Smooth muscle cell (in vitro differentiated cells): ENCODE measurements around the gene ATXN7L3. TPM values are rescaled to one million over a fixed set of nuclear protein-coding genes. Genes with fewer than 3 reads are reported as not detected.

ENCODE experiments used
- DNase-seq: peaks from one replicate; lab custom pipeline; 2025; ENCODE audit not compliant: unreplicated experiment; lab: John Stamatoyannopoulos, UW
- H2AFZ ChIP-seq: fragments of 200-600 bp; sonication (generic); 2 replicates; pipeline ENCODE4 v1.6.0; 2016; ENCODE audit warnings: antibody characterized with exemption, low read depth, mild to moderate bottlenecking
- H3F3A ChIP-seq: fragments of 200-600 bp; sonication (generic); 2 replicates; pipeline ENCODE4 v1.6.0; 2017; ENCODE audit warnings: antibody characterized with exemption, low read depth
- H3K27ac ChIP-seq: fragments of 200-600 bp; sonication (generic); 2 replicates; pipeline ENCODE4 v1.5.1; 2016; ENCODE audit warnings: low read depth, mild to moderate bottlenecking
- H3K27me3 ChIP-seq: fragments of 200-600 bp; sonication (generic); 2 replicates; pipeline ENCODE4 v1.6.1; 2016; ENCODE audit warnings: low read depth, mild to moderate bottlenecking
- H3K36me3 ChIP-seq: fragments of 200-600 bp; sonication (generic); 2 replicates; pipeline ENCODE4 v1.5.1; 2016; ENCODE audit warnings: low read depth
- H3K4me1 ChIP-seq: fragments of 200-600 bp; sonication (generic); 2 replicates; pipeline ENCODE4 v1.5.1; 2016; ENCODE audit warnings: low read depth
- H3K4me2 ChIP-seq: fragments of 200-600 bp; sonication (generic); 2 replicates; pipeline ENCODE4 v1.6.0; 2016; ENCODE audit warnings: mild to moderate bottlenecking
- H3K4me3 ChIP-seq: fragments of 200-600 bp; sonication (generic); 2 replicates; pipeline ENCODE4 v1.5.1; 2016; ENCODE audit warnings: mild to moderate bottlenecking
- H3K79me2 ChIP-seq: fragments of 200-600 bp; sonication (generic); 2 replicates; pipeline ENCODE4 v1.6.0; 2016; ENCODE audit warnings: low read depth, mild to moderate bottlenecking
- H3K9ac ChIP-seq: fragments of 200-600 bp; sonication (generic); 2 replicates; pipeline ENCODE4 v1.6.0; 2016; ENCODE audit warnings: low read depth
- H3K9me3 ChIP-seq: fragments of 200-600 bp; sonication (generic); replicated peaks from 2 replicates; pipeline ENCODE4 v1.5.1; 2016; ENCODE audit warnings: low read depth
- H4K20me1 ChIP-seq: fragments of 200-600 bp; sonication (generic); 2 replicates; pipeline ENCODE4 v1.6.0; 2016; ENCODE audit warnings: low read depth
- WGBS: methylation state at CpG from one replicate; pipeline ENCODE4 v1.1.7; 2016; ENCODE audit warnings: low lambda C conversion rate; 5-methylcytosine and 5-hydroxymethylcytosine counted together
- polyA plus RNA-seq: library from polyadenylated mRNA; unstranded; fragments of >200 nt; fragmentation: Nextera tagmentation; extraction: Ambion mirVana; gene quantifications from 2 replicates; pipeline ENCODE4 v1.2.1, GENCODE V29; 2016
- total RNA-seq: library from RNA; depleted of rRNA; stranded (reverse); fragments of >200 nt; gene quantifications from 2 replicates; pipeline ENCODE4 v1.2.3, GENCODE V29; 2014
- TF ChIP-seq, protein P1 (sequence below): fragments of 200-600 bp; sonication (generic); IDR thresholded peaks from 2 replicates; pipeline ENCODE4 v1.5.1; 2017; ENCODE audit warnings: borderline replicate concordance, mild to moderate bottlenecking, antibody characterized with exemption; ENCODE audit not compliant: insufficient read depth, poor library complexity, severe bottlenecking

The ATXN7L3 gene
- total and polyA plus RNA-seq, 2 experiments from 2014 or later: 29.1 to 61.1 TPM

DNA sequence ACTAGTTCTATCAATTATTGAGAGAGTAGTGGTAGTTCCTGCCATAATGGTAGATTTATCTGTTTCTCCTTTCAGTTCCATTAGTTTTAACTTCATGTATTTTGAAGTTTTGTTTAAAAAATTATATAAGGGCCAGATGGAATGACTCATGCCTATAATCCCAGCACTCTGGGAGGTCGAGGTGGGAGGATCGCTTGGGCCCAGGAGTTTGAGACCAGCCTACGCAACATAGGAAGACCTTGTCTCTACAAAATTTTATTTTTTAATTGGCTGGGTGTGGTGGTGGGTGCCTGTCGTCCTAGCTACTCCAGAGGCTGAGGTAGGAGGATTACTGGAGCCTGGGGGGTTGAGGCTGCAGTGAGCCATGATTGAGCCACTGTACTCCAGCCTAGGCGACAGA lies 33.9 kb upstream of the ATXN7L3 start:
- no peak overlapping the region for H2AFZ ChIP-seq
- no peaks in the 10 kb centered on the region for H3K79me2 ChIP-seq
- H3K4me1 ChIP-seq: no peaks in the 10 kb centered on the region
- no peaks in the 10 kb centered on the region for H3F3A ChIP-seq
- no peak overlapping the region for H3K4me2 ChIP-seq
- no peak overlapping the region for H3K9ac ChIP-seq
- no peak overlapping the region for H3K4me3 ChIP-seq
- H4K20me1 ChIP-seq: no peaks in the 10 kb centered on the region
- no peak overlapping the region for H3K27ac ChIP-seq
- no peaks in the 10 kb centered on the region for H3K27me3 ChIP-seq
- TF ChIP-seq, protein P1, sequence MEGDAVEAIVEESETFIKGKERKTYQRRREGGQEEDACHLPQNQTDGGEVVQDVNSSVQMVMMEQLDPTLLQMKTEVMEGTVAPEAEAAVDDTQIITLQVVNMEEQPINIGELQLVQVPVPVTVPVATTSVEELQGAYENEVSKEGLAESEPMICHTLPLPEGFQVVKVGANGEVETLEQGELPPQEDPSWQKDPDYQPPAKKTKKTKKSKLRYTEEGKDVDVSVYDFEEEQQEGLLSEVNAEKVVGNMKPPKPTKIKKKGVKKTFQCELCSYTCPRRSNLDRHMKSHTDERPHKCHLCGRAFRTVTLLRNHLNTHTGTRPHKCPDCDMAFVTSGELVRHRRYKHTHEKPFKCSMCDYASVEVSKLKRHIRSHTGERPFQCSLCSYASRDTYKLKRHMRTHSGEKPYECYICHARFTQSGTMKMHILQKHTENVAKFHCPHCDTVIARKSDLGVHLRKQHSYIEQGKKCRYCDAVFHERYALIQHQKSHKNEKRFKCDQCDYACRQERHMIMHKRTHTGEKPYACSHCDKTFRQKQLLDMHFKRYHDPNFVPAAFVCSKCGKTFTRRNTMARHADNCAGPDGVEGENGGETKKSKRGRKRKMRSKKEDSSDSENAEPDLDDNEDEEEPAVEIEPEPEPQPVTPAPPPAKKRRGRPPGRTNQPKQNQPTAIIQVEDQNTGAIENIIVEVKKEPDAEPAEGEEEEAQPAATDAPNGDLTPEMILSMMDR: no peak
- H3K9me3 ChIP-seq: no peaks in the 10 kb centered on the region
- no peak for DNase-seq
- WGBS: 80% methylated on average over 5 of the region's 5 CpGs
- no peaks in the 10 kb centered on the region for H3K36me3 ChIP-seq

DNA sequence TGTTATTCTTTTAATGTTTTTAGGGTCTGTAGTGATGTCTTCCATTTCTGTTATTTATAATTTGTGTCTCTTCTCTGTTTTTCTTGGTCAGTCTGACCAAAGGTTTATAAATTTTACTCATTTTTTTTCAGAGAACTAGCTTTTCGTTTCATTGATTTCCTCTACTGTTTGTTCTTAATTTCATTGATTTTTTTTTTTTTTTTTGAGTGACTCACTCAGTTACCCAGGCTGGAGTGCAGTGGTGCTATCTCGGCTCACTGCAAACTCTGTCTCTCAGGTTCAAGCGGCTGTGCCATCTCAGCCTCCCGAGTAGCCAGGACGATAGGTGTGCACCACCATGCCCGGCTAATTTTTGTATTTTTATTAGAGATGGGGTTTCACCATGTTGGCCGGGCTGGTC lies 32.4 kb upstream of the ATXN7L3 start:
- H3K4me1 ChIP-seq: no peaks in the 10 kb centered on the region
- no peak overlapping the region for H3K9ac ChIP-seq
- TF ChIP-seq, protein P1: no peak
- no peak overlapping the region for H3K4me3 ChIP-seq
- H3K27me3 ChIP-seq: no peaks in the 10 kb centered on the region
- no peak for DNase-seq
- H3K9me3 ChIP-seq: no peaks in the 10 kb centered on the region
- H3K27ac ChIP-seq: no peak overlapping the region
- H4K20me1 ChIP-seq: no peaks in the 10 kb centered on the region
- no peaks in the 10 kb centered on the region for H3K79me2 ChIP-seq
- H3K36me3 ChIP-seq: no peaks in the 10 kb centered on the region
- no peaks in the 10 kb centered on the region for H3F3A ChIP-seq
- no peak overlapping the region for H2AFZ ChIP-seq
- H3K4me2 ChIP-seq: no peak overlapping the region
- WGBS: 94% methylated on average over 7 of the region's 7 CpGs

DNA sequence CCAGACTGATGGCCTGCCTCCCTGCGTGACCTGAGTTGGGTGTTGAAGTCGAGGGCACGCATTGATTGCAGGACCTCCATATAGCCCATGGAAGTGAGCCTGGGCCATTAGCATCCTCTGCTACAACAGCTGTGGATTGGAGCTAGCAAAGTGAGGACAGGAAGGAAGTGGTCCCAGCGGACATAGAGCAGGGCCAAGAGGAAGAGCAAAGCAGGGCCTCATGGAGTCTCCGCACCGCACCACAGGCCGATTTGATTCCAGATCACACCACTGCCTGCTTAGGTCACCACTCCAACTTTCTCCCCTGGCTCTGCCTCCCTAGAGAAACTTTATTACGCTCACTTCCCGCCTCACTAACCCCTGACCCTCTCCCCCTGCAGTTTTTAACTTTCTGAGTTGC lies 30.5 kb upstream of the ATXN7L3 start:
- Histone ChIP-seq H2AFZ (no peak overlapping the region), H3K4me1 (no peaks in the 10 kb centered on the region), H3K9me3 (no peaks in the 10 kb centered on the region), H3K27me3 (no peaks in the 10 kb centered on the region), H3K27ac (no peak overlapping the region), H3K4me2 (no peak overlapping the region), H3K4me3 (no peak overlapping the region), H3F3A (no peaks in the 10 kb centered on the region), H3K36me3 (no peaks in the 10 kb centered on the region), H4K20me1 (no peaks in the 10 kb centered on the region), H3K79me2 (no peaks in the 10 kb centered on the region), H3K9ac (no peak overlapping the region)
- TF ChIP-seq, protein P1: no peak
- DNase-seq: no peak
- 90% methylated on average over 9 of the region's 9 CpGs for WGBS

DNA sequence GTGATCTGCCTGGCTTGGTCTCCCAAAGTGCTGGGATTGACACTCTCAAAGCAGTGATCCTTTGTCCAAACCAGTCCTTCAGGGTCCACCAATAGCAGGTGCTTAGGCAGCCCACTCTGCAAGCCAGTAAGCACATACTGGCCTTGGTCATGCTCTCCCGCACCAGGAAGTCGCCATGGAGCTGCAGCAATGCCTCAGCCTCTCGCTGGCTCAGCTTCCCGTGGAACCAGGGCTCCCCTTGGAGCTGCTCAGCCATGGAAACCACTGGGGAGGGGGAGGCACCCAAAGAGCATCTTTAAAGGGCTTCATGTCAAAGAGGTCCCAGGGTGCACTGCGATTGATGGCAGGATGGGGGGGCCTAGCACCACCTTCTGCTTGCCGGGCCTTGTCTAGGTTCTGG lies 29.4 kb upstream of the ATXN7L3 start:
- Histone ChIP-seq H3K9ac (no peak overlapping the region), H3K79me2 (no peaks in the 10 kb centered on the region), H2AFZ (no peak overlapping the region), H4K20me1 (no peaks in the 10 kb centered on the region), H3F3A (no peaks in the 10 kb centered on the region), H3K9me3 (no peaks in the 10 kb centered on the region), H3K36me3 (no peaks in the 10 kb centered on the region), H3K4me1 (no peaks in the 10 kb centered on the region), H3K4me2 (no peak overlapping the region), H3K27ac (no peak overlapping the region), H3K4me3 (no peak overlapping the region), H3K27me3 (no peaks in the 10 kb centered on the region)
- no peak for DNase-seq
- TF ChIP-seq, protein P1: no peak
- WGBS: 96% methylated on average over 6 of the region's 6 CpGs
